H1 (cell line): ENCODE measurements around the gene TEKTIP1. TPM values are rescaled to one million over a fixed set of nuclear protein-coding genes. Genes with fewer than 3 reads are reported as not detected.

Source experiments
- CTCF ChIP-seq, 3 experiments: IDR thresholded peaks; 1 replicate in 2 of 3; 2 replicates in 1 of 3; pipeline versions ENCODE4 v1.5.1 to v1.6.1; 2011; ENCODE audit warnings: low read length in 3 of 3, mild to moderate bottlenecking in 3 of 3, inconsistent platforms in 2 of 3, low read depth in 1 of 3, moderate library complexity in 1 of 3; ENCODE audit not compliant: insufficient read depth in 1 of 3; ENCODE audit errors: control extremely low read depth in 1 of 3
- polyA plus RNA-seq, 7 experiments: library from polyadenylated mRNA; depleted of rRNA in 3 of 7; stranded (reverse) in 5 of 7; unstranded in 2 of 7; fragments of >200 nt in 5 of 7; fragments of 200-250 nt in 2 of 7; gene quantifications; 1 replicate in 5 of 7; 2 replicates in 1 of 7; 4 replicates in 1 of 7; pipeline versions ENCODE4 v1.2.1 to v1.2.3, GENCODE V29; 2011 to 2013; ENCODE audit warnings: missing spikeins in 2 of 7, mixed read lengths in 2 of 7
- total RNA-seq: library from RNA; stranded (reverse); fragmentation: NEBNext Ultra II Directional; extraction: Animal tissue kit (Norgen Biotek cat#: 25700); gene quantifications from 2 replicates; pipeline ENCODE4 v1.2.1, GENCODE V29; 2021

TEKTIP1 gene
- total and polyA plus RNA-seq, 2 of the 8 experiments (the other 6 are each of a cell fraction or from before 2014, with no cell fraction given), result 1.1 TPM; not detected in 1

- TF ChIP-seq CTCF (IDR thresholded peaks at IDR 0.05; ENCODE audit: control extremely low read depth in 1 of 3, insufficient read depth in 1 of 3, low read depth in 1 of 3, low read length in 3 of 3), result peak; percentile 33 to 42 (median 41)
Measured at GRCh38 chr19:3520166-3521103, 18.5 kb upstream of the TEKTIP1 start (continued).
